Left cardiac atrium (tissue), 4 donors: Measurements from ENCODE around the gene DTNA. TPM values are rescaled to one million over a fixed set of nuclear protein-coding genes. Genes with fewer than 3 reads are reported as not detected.
A peak's percentile ranks its signal among the peaks of the same experiment; 100 is the strongest.

Experiments used
- ATAC-seq, 2 donors: fragments of 200-7000 bp; cut with Tn5 transposase; one replicate each; pipeline ENCODE4 v1.9.1; 2020; ENCODE audit warnings: mild to moderate bottlenecking in 2 of 2, moderate library complexity in 2 of 2
- DNase-seq: peaks from one replicate; pipeline ENCODE4 v3.0.0-alpha.2; 2020
- intact Hi-C, 2 donors: fragments of 100-400 bp; cut with DNase I; formaldehyde crosslinking; loops; one replicate each; pipeline versions ENCODE4 v1.14.1 to v1.15.1; 2022 to 2023
- total RNA-seq, 2 donors: library from RNA; stranded (reverse); fragmentation: NEBNext Ultra II Directional; extraction: Animal tissue kit (Norgen Biotek cat#: 25700); gene quantifications; one replicate each; pipeline ENCODE4 v1.2.1, GENCODE V29; 2021
- donor health status: DM: no; HTN: yes; CAD: no.
- donor health status: DM: no; HTN: yes; CAD: no; lungs with severe emphysema.
- donor health status: DM: yes; HTN: yes; CAD: no.
- donor health status: Dilated cardiomyopathy.

Gene DTNA
- total RNA-seq, 2 donors from 2014 or later = 113 to 128 TPM

GRCh38 chr18:34835466-34835865, 125.4 kb downstream of the DTNA start:
- intact Hi-C loops = no loop called here
- no peak for ATAC-seq
- no peak for DNase-seq

- ATAC-seq (peak; percentile 84 to 85), DNase-seq (no peak)
- intact Hi-C loops = no loop called here
These were observed 127.7 kb downstream of the DTNA start for GRCh38 chr18:34837769-34838272.

GRCh38 chr18:34838669-34839068, 128.6 kb downstream of the DTNA start:
- ATAC-seq (peak; percentile 63 to 67), DNase-seq (no peak)
- intact Hi-C loops = no loop called here

- ATAC-seq = no peak
- no peak for DNase-seq
- intact Hi-C loops = no loop called here
These were observed 130.2 kb downstream of the DTNA start for GRCh38 chr18:34840256-34840826.

GRCh38 chr18:34841891-34842290, 131.8 kb downstream of the DTNA start:
- no peak for DNase-seq
- intact Hi-C loops = no loop called here
- ATAC-seq = no peak

GRCh38 chr18:34844072-34844471, 134.0 kb downstream of the DTNA start:
- no peak for ATAC-seq

GRCh38 chr18:34844732-34845459, 134.8 kb downstream of the DTNA start:
- DNase-seq (no peak), ATAC-seq (peak in 1 of 2 donors; percentile 50)
- intact Hi-C loops = no loop called here

More at GRCh38 chr18:34844072-34844471, 134.0 kb downstream of the DTNA start:
- intact Hi-C loops = no loop called here
- no peak for DNase-seq

GRCh38 chr18:34847408-34847807, 137.3 kb downstream of the DTNA start:
- intact Hi-C loops = no loop called here
- ATAC-seq (no peak), DNase-seq (no peak)

GRCh38 chr18:34848156-34848555, 138.1 kb downstream of the DTNA start:
- ATAC-seq = no peak
- DNase-seq = no peak
- intact Hi-C loops = no loop called here

GRCh38 chr18:34848695-34849094, 138.6 kb downstream of the DTNA start:
- ATAC-seq = no peak
- intact Hi-C loops = no loop called here
- no peak for DNase-seq

- DNase-seq (no peak), ATAC-seq (no peak)
- intact Hi-C loops = no loop called here
These were observed 147.2 kb downstream of the DTNA start for GRCh38 chr18:34857320-34857719.

GRCh38 chr18:34858188-34858587, 148.1 kb downstream of the DTNA start:
- ATAC-seq = no peak
- intact Hi-C loops = no loop called here
- DNase-seq = no peak

- intact Hi-C loops = no loop called here
- no peak for ATAC-seq
- DNase-seq = no peak
These were observed 149.4 kb downstream of the DTNA start for GRCh38 chr18:34859496-34859895.

GRCh38 chr18:34862561-34862960, 152.5 kb downstream of the DTNA start:
- intact Hi-C loops = no loop called here
- DNase-seq (no peak), ATAC-seq (no peak)

GRCh38 chr18:34863702-34864101, 153.6 kb downstream of the DTNA start:
- ATAC-seq (no peak), DNase-seq (no peak)
- intact Hi-C loops = no loop called here

GRCh38 chr18:34864836-34865497, 154.9 kb downstream of the DTNA start:
- DNase-seq (no peak), ATAC-seq (no peak)
- intact Hi-C loops = no loop called here

- intact Hi-C loops = no loop called here
- no peak for DNase-seq
- ATAC-seq = no peak
These were observed 156.2 kb downstream of the DTNA start for GRCh38 chr18:34866310-34866709.

- ATAC-seq (no peak), DNase-seq (no peak)
- intact Hi-C loops = no loop called here
These were observed 156.6 kb downstream of the DTNA start for GRCh38 chr18:34866739-34867138.

GRCh38 chr18:34867520-34867919, 157.4 kb downstream of the DTNA start:
- ATAC-seq (peak; percentile 33 to 47), DNase-seq (no peak)
- intact Hi-C loops = no loop called here

GRCh38 chr18:34870555-34871310, 160.6 kb downstream of the DTNA start:
- intact Hi-C loops = no loop called here
- DNase-seq (no peak), ATAC-seq (no peak)
